ENCODE results near the gene TPRA1. TPM values are rescaled to one million over a fixed set of nuclear protein-coding genes. Genes with fewer than 3 reads are reported as not detected.

The TPRA1 gene
- total and polyA plus RNA-seq, 2 of the 4 experiments (the other 2 are of a cell fraction) = 17.9 to 40.1 TPM

DNA sequence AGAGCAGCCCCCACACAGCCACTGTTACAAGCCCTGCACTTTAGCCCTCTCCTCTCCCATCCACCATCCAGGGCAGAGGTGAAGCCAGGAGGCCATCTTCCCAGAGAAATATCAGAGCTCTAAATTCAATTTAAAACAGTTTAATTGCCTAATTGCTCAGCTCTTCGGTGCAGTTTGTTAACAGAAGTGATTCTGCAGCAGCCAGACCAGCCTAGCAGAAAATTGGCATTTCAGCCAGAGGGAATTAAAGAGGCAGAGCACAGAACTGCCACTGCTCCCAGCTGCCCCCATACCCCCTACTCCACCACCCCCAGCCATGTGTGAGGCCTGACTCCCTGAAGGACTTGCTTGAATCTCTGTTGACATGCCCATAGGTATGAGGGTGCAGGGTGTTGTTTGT is 38.5 kb downstream of the TPRA1 start:
- Histone ChIP-seq H3K9me3 (ENCODE audit: control insufficient read depth, insufficient read depth, low read length) (no peaks in the 10 kb centered on the region), H3K4ac (ENCODE audit: low read depth, low read length) (no peak overlapping the region), H3K56ac (ENCODE audit: extremely low read depth, insufficient read depth, low read length) (no peak overlapping the region), H2BK20ac (ENCODE audit: low read depth, low read length) (no peak overlapping the region), H2BK5ac (ENCODE audit: low read depth, low read length, poor library complexity, severe bottlenecking) (no peak overlapping the region), H3K4me1 (ENCODE audit: control insufficient read depth, insufficient read depth, low read length) (no peaks in the 10 kb centered on the region; the same call in 1 of the 2 replicates), H2BK15ac (ENCODE audit: low read depth, low read length) (no peak overlapping the region), H4K8ac (ENCODE audit: low read depth in 2 of 2, low read length in 2 of 2) (no peak overlapping the region), H2AK9ac (replicated peaks; ENCODE audit: low read depth, low read length, poor library complexity) (no peak overlapping the region), H4K5ac (ENCODE audit: low read depth, low read length) (no peak overlapping the region), H3K79me1 (ENCODE audit: low read depth in 1 of 2, low read length in 2 of 2) (no peaks in the 10 kb centered on the region), H4K20me1 (ENCODE audit: insufficient read depth, low read length) (no peaks in the 10 kb centered on the region), H3K4me3 (ENCODE audit: insufficient read depth, low read depth, low read length) (no peak overlapping the region), H2AK5ac (ENCODE audit: low read depth, low read length) (no peak overlapping the region), H3K14ac (replicated peaks; ENCODE audit: low read depth, low read length) (no peak overlapping the region), H3K36me3 (ENCODE audit: control insufficient read depth, insufficient read depth, low read length) (no peaks in the 10 kb centered on the region; the same call in 1 of the 2 replicates), H3K9ac (ENCODE audit: low read depth, low read length) (no peak overlapping the region), H2BK120ac (ENCODE audit: low read depth, low read length) (no peak overlapping the region), H2AFZ (replicated peaks; ENCODE audit: low read length, poor library complexity) (no peak overlapping the region), H4K91ac (ENCODE audit: insufficient read depth, low read depth, low read length) (no peak overlapping the region), H3K9me1 (ENCODE audit: insufficient read depth, low read length) (no peaks in the 10 kb centered on the region), H3K18ac (ENCODE audit: low read depth, low read length) (no peak overlapping the region), H3K23ac (ENCODE audit: low read depth, low read length) (no peak overlapping the region), H3K27ac (ENCODE audit: insufficient read depth, low read length) (no peak overlapping the region), H3K4me2 (ENCODE audit: low read depth, low read length) (no peak overlapping the region), H3K27me3 (ENCODE audit: control insufficient read depth, insufficient read depth, low read length) (peaks cover 7% of the 10 kb centered on the region)
- ATAC-seq (ENCODE audit: low read depth) (no peak), DNase-seq (no peak)
- TF ChIP-seq CEBPB (IDR thresholded peaks at IDR 0.05; ENCODE audit: low read depth, low read length) = no peak
- no peak for TF ChIP-seq BHLHE40 (IDR thresholded peaks at IDR 0.05; ENCODE audit: low read depth, low read length)
- no peak for TF ChIP-seq MXI1 (IDR thresholded peaks at IDR 0.05; ENCODE audit: borderline replicate concordance, low read depth, low read length)
- TF ChIP-seq, protein P1, sequence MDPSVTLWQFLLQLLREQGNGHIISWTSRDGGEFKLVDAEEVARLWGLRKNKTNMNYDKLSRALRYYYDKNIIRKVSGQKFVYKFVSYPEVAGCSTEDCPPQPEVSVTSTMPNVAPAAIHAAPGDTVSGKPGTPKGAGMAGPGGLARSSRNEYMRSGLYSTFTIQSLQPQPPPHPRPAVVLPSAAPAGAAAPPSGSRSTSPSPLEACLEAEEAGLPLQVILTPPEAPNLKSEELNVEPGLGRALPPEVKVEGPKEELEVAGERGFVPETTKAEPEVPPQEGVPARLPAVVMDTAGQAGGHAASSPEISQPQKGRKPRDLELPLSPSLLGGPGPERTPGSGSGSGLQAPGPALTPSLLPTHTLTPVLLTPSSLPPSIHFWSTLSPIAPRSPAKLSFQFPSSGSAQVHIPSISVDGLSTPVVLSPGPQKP (IDR thresholded peaks at IDR 0.05; ENCODE audit: borderline replicate concordance, low read depth, low read length) = no peak
- TF ChIP-seq MAFK (IDR thresholded peaks at IDR 0.05; ENCODE audit: low read depth, low read length) = no peak
- TF ChIP-seq NFE2L2 (IDR thresholded peaks at IDR 0.05; ENCODE audit: low read depth, low read length) = no peak
- TF ChIP-seq RCOR1 (IDR thresholded peaks at IDR 0.05; ENCODE audit: insufficient replicate concordance, low read length) = no peak
- TF ChIP-seq, protein P2, sequence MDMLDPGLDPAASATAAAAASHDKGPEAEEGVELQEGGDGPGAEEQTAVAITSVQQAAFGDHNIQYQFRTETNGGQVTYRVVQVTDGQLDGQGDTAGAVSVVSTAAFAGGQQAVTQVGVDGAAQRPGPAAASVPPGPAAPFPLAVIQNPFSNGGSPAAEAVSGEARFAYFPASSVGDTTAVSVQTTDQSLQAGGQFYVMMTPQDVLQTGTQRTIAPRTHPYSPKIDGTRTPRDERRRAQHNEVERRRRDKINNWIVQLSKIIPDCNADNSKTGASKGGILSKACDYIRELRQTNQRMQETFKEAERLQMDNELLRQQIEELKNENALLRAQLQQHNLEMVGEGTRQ (IDR thresholded peaks at IDR 0.05; ENCODE audit: low read depth, low read length) = no peak
- TF ChIP-seq, protein P3, sequence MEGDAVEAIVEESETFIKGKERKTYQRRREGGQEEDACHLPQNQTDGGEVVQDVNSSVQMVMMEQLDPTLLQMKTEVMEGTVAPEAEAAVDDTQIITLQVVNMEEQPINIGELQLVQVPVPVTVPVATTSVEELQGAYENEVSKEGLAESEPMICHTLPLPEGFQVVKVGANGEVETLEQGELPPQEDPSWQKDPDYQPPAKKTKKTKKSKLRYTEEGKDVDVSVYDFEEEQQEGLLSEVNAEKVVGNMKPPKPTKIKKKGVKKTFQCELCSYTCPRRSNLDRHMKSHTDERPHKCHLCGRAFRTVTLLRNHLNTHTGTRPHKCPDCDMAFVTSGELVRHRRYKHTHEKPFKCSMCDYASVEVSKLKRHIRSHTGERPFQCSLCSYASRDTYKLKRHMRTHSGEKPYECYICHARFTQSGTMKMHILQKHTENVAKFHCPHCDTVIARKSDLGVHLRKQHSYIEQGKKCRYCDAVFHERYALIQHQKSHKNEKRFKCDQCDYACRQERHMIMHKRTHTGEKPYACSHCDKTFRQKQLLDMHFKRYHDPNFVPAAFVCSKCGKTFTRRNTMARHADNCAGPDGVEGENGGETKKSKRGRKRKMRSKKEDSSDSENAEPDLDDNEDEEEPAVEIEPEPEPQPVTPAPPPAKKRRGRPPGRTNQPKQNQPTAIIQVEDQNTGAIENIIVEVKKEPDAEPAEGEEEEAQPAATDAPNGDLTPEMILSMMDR (conservative IDR thresholded peaks at IDR 0.05; ENCODE audit: low read depth, low read length) = no peak
- TF ChIP-seq SMC3 (IDR thresholded peaks at IDR 0.05; ENCODE audit: low read depth, low read length) = no peak
- TF ChIP-seq RFX5 (IDR thresholded peaks at IDR 0.05; ENCODE audit: low read depth, low read length) = no peak
- TF ChIP-seq MAZ (IDR thresholded peaks at IDR 0.05; ENCODE audit: borderline replicate concordance, low read depth, low read length) = no peak
- TF ChIP-seq RAD21 (IDR thresholded peaks at IDR 0.05; ENCODE audit: low read length) = no peak
- 29% methylated on average over 1 of the region's 1 CpG; no CpG with 5 or more reads in 1 of the 2 experiments for WGBS, 2 experiments (ENCODE audit: extremely low coverage in 2 of 2, insufficient read length in 1 of 2)
- ChIA-PET CTCF (interaction anchor here (0.6 kb wide), 1 partner anchor 1436 kb away, joined by 5 read pairs; no protein-coding TSS in a partner anchor), POLR2A (ENCODE audit: unreplicated experiment) (no interaction called here)
- intact Hi-C loops (cut with micrococcal nuclease) = no loop called here
- in situ Hi-C loops (cut with MboI; ENCODE audit: low sequenced_read_pairs) = no loop called here
- dilution Hi-C loops (cut with HindIII; ENCODE audit: low sequenced_read_pairs, unreplicated experiment) = no loop called here
- BruUV-seq (replicated peaks) = no TSS peak
